ENCODE measurements around the gene KCNH2. TPM values are rescaled to one million over a fixed set of nuclear protein-coding genes. Genes with fewer than 3 reads are reported as not detected.

Gene KCNH2
- total and polyA plus RNA-seq, 2 donors (not counting 1 experiment from before 2014, with no cell fraction given), result 0.86 to 2.7 TPM

GRCh38 chr7:150896562-150897209 is 81.4 kb downstream of the KCNH2 start:
- Histone ChIP-seq H3K36me3 (replicated peaks in 1 of 2; ENCODE audit: control extremely low read depth in 1 of 2, control insufficient read depth in 1 of 2, extremely low read depth in 1 of 2, insufficient read depth in 2 of 2, low read length in 1 of 2) (no peaks in the 10 kb centered on the region), H3K27me3 (replicated peaks in 1 of 4; ENCODE audit: control extremely low read depth in 1 of 4, control insufficient read depth in 3 of 4, insufficient read depth in 4 of 4, low read length in 3 of 4) (peaks cover 0 to 16% (median 7%) of the 10 kb centered on the region in 4 experiments), H3K4me2 (replicated peaks; ENCODE audit: low read depth, low read length, poor library complexity, severe bottlenecking) (peak overlapping the region; percentile 64), H3K9ac (ENCODE audit: low read length) (no peak overlapping the region), H3K27ac (ENCODE audit: low read length in 2 of 2) (peak overlapping the region; percentile 70 to 81), H3K79me2 (ENCODE audit: control insufficient read depth, insufficient read depth, low read length) (no peaks in the 10 kb centered on the region), H3K4me3 (ENCODE audit: control extremely low read depth in 1 of 5, extremely low read depth in 1 of 5, insufficient read depth in 1 of 5, low read depth in 2 of 5, low read length in 4 of 5) (no peak overlapping the region), H3K9me3 (ENCODE audit: control extremely low read depth in 1 of 3, control insufficient read depth in 2 of 3, insufficient read depth in 1 of 3, low read length in 2 of 3) (peaks cover 0 to 14% (median 7%) of the 10 kb centered on the region in 3 donors), H4K20me1 (ENCODE audit: control insufficient read depth, insufficient read depth, low read length, poor library complexity, severe bottlenecking) (no peaks in the 10 kb centered on the region), H3K4me1 (ENCODE audit: control insufficient read depth in 2 of 2, insufficient read depth in 2 of 2, low read length in 2 of 2) (peaks cover 33 to 58% of the 10 kb centered on the region in 2 donors), H2AFZ (ENCODE audit: insufficient read depth, low read depth, low read length, poor library complexity, severe bottlenecking) (no peak overlapping the region)
- H3K4me1 Mint-ChIP-seq, result peaks cover 39% of the 10 kb centered on the region
- ATAC-seq (ENCODE audit: low read depth), result no peak
- peaks cover 32% of the 10 kb centered on the region for H3K27me3 Mint-ChIP-seq
- CTCF ChIA-PET, result interaction anchor here (2.2 to 3.2 kb wide), 3 partner anchors 12 to 214 kb away, joined by 11 to 36 read pairs (median 15); no protein-coding TSS in a partner anchor
- intact Hi-C loops (cut with micrococcal nuclease), result loop anchor here (5.0 kb wide), 1 partner anchor 449 kb away; no protein-coding TSS in a partner anchor
- POLR2A ChIA-PET, result no interaction called here
- no peak for TF ChIP-seq CTCF (IDR thresholded peaks at IDR 0.05)
- TF ChIP-seq EZH2 (IDR thresholded peaks at IDR 0.05; ENCODE audit: borderline replicate concordance, insufficient read depth, low read depth, low read length, poor library complexity, severe bottlenecking), result no peak
- H3K4me3 Mint-ChIP-seq, result no peak overlapping the region
- 88% methylated on average over 5 of the region's 10 CpGs for WGBS (ENCODE audit: insufficient coverage)
- no peak for DNase-seq
- H3K27ac Mint-ChIP-seq, result peak overlapping the region; percentile 15
- H3K9me3 Mint-ChIP-seq (ENCODE audit: insufficient read depth), result peaks cover 2% of the 10 kb centered on the region

GRCh38 chr7:150895809-150896208 is 82.3 kb downstream of the KCNH2 start:
- peaks cover 27% of the 10 kb centered on the region for H3K27me3 Mint-ChIP-seq
- peak overlapping the region; percentile 45 for H3K4me3 Mint-ChIP-seq
- H3K4me2 ChIP-seq (replicated peaks; ENCODE audit: low read depth, low read length, poor library complexity, severe bottlenecking), result no peak overlapping the region
- peaks cover 36% of the 10 kb centered on the region for H3K4me1 Mint-ChIP-seq
- ChIA-PET CTCF (no interaction called here), POLR2A (no interaction called here)
- H3K27ac Mint-ChIP-seq, result peak overlapping the region; percentile 69
- WGBS (ENCODE audit: insufficient coverage), result 67% methylated on average over 2 of the region's 2 CpGs
- peaks cover 2% of the 10 kb centered on the region for H3K9me3 Mint-ChIP-seq (ENCODE audit: insufficient read depth)
- no peak for TF ChIP-seq CTCF (IDR thresholded peaks at IDR 0.05)
- TF ChIP-seq EZH2 (IDR thresholded peaks at IDR 0.05; ENCODE audit: borderline replicate concordance, insufficient read depth, low read depth, low read length, poor library complexity, severe bottlenecking), result no peak
- H3K79me2 ChIP-seq (ENCODE audit: control insufficient read depth, insufficient read depth, low read length), result no peaks in the 10 kb centered on the region
- peaks cover 37 to 57% of the 10 kb centered on the region in 2 donors for H3K4me1 ChIP-seq (ENCODE audit: control insufficient read depth in 2 of 2, insufficient read depth in 2 of 2, low read length in 2 of 2)
- no peaks in the 10 kb centered on the region for H4K20me1 ChIP-seq (ENCODE audit: control insufficient read depth, insufficient read depth, low read length, poor library complexity, severe bottlenecking)
- peaks cover 0 to 14% (median 7%) of the 10 kb centered on the region in 3 donors for H3K9me3 ChIP-seq (ENCODE audit: control extremely low read depth in 1 of 3, control insufficient read depth in 2 of 3, insufficient read depth in 1 of 3, low read length in 2 of 3)
- DNase-seq (no peak), ATAC-seq (ENCODE audit: low read depth) (no peak)
- peaks cover 0 to 16% (median 5%) of the 10 kb centered on the region in 4 experiments for H3K27me3 ChIP-seq (replicated peaks in 1 of 4; ENCODE audit: control extremely low read depth in 1 of 4, control insufficient read depth in 3 of 4, insufficient read depth in 4 of 4, low read length in 3 of 4)
- no peak overlapping the region for H3K4me3 ChIP-seq (ENCODE audit: control extremely low read depth in 1 of 5, extremely low read depth in 1 of 5, insufficient read depth in 1 of 5, low read depth in 2 of 5, low read length in 4 of 5)
- no peak overlapping the region for H2AFZ ChIP-seq (ENCODE audit: insufficient read depth, low read depth, low read length, poor library complexity, severe bottlenecking)
- no peaks in the 10 kb centered on the region for H3K36me3 ChIP-seq (replicated peaks in 1 of 2; ENCODE audit: control extremely low read depth in 1 of 2, control insufficient read depth in 1 of 2, extremely low read depth in 1 of 2, insufficient read depth in 2 of 2, low read length in 1 of 2)
- intact Hi-C loops (cut with micrococcal nuclease), result loop anchor here (5.0 kb wide), 1 partner anchor 449 kb away; no protein-coding TSS in a partner anchor
- no peak overlapping the region for H3K9ac ChIP-seq (ENCODE audit: low read length)
- H3K27ac ChIP-seq (ENCODE audit: low read length in 2 of 2), result no peak overlapping the region
